ENCODE measurements around the gene CREB3L2.

DNA sequence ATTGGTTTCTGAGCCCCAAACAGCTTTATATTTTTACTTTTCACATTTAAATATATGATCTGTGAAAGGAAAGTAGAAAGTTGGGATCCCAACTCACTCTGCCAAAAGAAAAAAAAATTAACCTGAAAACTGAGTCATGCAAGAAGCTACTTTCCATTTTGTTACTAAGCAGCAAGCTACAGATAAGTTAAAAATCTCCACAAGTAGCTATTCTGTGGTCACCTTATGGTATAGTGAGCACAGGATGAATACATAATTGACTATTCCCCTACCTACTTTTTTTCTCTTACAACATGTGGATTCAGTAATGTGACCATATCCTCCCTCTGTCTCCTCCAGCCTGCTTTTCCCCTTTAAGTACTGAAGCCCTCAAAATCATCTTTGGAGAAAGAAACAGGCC is 30.3 kb upstream of the CREB3L2 start:
- TF ChIP-seq, protein P1, sequence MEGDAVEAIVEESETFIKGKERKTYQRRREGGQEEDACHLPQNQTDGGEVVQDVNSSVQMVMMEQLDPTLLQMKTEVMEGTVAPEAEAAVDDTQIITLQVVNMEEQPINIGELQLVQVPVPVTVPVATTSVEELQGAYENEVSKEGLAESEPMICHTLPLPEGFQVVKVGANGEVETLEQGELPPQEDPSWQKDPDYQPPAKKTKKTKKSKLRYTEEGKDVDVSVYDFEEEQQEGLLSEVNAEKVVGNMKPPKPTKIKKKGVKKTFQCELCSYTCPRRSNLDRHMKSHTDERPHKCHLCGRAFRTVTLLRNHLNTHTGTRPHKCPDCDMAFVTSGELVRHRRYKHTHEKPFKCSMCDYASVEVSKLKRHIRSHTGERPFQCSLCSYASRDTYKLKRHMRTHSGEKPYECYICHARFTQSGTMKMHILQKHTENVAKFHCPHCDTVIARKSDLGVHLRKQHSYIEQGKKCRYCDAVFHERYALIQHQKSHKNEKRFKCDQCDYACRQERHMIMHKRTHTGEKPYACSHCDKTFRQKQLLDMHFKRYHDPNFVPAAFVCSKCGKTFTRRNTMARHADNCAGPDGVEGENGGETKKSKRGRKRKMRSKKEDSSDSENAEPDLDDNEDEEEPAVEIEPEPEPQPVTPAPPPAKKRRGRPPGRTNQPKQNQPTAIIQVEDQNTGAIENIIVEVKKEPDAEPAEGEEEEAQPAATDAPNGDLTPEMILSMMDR (IDR thresholded peaks at IDR 0.05 in 4 of 5, conservative IDR thresholded peaks at IDR 0.05 in 1 of 5), result no peak
- TF ChIP-seq POLR2A (IDR thresholded peaks at IDR 0.05), result no peak
